Neutrophil (primary cell): Measurements from ENCODE around the gene RHEX.
"Not testable (repeated sequence)": the region's sequence is repeated elsewhere in the genome, so short reads cannot be mapped to it uniquely, and the experiment has no call there.

ENCODE experiments used
- H3K27ac ChIP-seq: fragments of 200-600 bp; sonication (generic); 2 replicates; pipeline ENCODE4 v1.5.1; 2016; ENCODE audit warnings: mild to moderate bottlenecking, moderate library complexity
- H3K27me3 ChIP-seq: fragments of 200-600 bp; sonication (generic); 2 replicates; pipeline ENCODE4 v1.6.0; 2016; ENCODE audit warnings: mild to moderate bottlenecking
- H3K36me3 ChIP-seq: fragments of 200-600 bp; sonication (generic); 2 replicates; pipeline ENCODE4 v1.5.1; 2017
- H3K4me1 ChIP-seq, 2 experiments: fragments of 200-600 bp in 1 of 2; sonication (generic) in 1 of 2; 1 replicate in 1 of 2; 2 replicates in 1 of 2; pipeline versions ENCODE4 v1.5.1 to v1.6.1; 2013 to 2016; ENCODE audit warnings: low read depth in 1 of 2, low read length in 1 of 2, mild to moderate bottlenecking in 1 of 2, moderate library complexity in 1 of 2; ENCODE audit not compliant: control insufficient read depth in 1 of 2, insufficient read depth in 1 of 2
- H3K4me3 ChIP-seq, 2 experiments: fragments of 200-600 bp in 1 of 2; sonication (generic) in 1 of 2; 1 replicate in 1 of 2; 2 replicates in 1 of 2; pipeline ENCODE4 v1.5.1; 2013 to 2016; ENCODE audit warnings: low read depth in 1 of 2, low read length in 1 of 2, mild to moderate bottlenecking in 1 of 2, moderate library complexity in 1 of 2
- H3K9me3 ChIP-seq: fragments of 200-600 bp; sonication (generic); 2 replicates; pipeline ENCODE4 v1.5.1; 2016
- CTCF ChIP-seq: fragments of 200-600 bp; sonication (generic); IDR thresholded peaks from 2 replicates; pipeline ENCODE4 v1.5.1; 2016; ENCODE audit warnings: antibody characterized with exemption

RHEX gene

GRCh38 chr1:206049293-206049692, 3.7 kb upstream of the RHEX start:
- H3K9me3 ChIP-seq = no peaks in the 10 kb centered on the region
- no peak for TF ChIP-seq CTCF
- peaks cover 0 to 4% of the 10 kb centered on the region in 2 experiments for H3K4me1 ChIP-seq
- no peaks in the 10 kb centered on the region for H3K27me3 ChIP-seq
- no peaks in the 10 kb centered on the region for H3K36me3 ChIP-seq
- no peak overlapping the region for H3K4me3 ChIP-seq
- no peak overlapping the region for H3K27ac ChIP-seq

DNA sequence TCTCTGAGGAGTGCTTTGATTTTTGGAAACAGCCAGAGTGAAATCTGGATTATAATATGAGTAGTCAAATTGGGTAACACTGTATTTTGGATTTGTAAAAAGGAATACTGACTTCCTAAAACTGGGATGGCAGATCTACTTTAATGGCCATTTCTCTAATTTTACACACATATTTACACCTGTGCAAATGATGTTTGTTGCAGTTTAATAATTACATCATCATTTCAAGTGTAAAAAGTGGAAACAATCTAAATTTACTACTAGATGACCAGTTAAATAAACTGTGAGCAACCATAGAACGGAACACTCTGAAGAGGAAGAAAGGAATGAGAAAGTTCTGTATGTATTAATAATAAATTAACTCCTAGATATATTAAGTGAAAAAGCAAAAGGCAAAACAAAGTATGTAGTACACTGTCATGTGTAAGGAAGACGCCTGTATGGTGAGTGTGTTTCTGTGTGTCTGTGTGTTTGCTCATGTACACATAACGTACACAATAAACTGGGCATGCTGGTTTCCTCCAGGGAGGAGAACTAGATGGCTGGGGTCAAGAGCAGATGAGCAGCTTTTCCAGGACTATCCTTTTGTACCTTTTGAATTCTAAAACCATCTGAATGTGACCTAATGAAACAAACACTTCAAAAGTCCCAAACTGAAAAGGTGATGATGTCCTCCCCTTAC, 2.9 kb upstream of the RHEX start:
- Histone ChIP-seq H3K27me3 (no peaks in the 10 kb centered on the region), H3K9me3 (no peaks in the 10 kb centered on the region), H3K27ac (no peak overlapping the region), H3K4me1 (peaks cover 0 to 4% of the 10 kb centered on the region in 2 experiments), H3K4me3 (no peak overlapping the region), H3K36me3 (no peaks in the 10 kb centered on the region)
- no peak for TF ChIP-seq CTCF

DNA sequence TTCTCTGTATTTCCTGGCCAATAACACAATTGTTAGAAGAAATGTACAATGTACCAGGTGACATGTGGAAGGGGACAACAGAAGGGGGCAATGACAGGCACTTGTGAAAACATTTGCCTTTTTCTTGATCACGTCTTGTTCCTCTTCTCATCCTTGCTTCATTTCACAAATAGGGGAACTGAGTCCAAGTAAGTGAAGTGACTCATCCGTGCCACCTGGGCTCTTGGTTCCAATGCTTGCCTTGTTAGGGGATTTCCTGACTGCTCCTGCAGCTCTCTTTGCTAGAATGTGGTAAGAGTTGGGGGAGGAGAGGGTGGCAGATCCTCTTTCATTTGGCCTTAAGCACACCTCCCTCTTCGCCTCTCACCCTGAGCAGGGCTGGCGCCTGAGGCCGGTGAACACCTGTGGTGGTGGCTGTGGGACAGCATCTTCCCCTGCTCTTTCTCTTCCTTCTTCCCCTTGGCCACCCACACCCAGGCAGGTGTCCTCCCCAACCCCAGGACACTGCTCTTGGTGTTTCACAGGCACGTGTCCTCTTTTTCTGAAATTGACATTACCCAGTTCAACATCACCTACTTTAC, 2.2 kb upstream of the RHEX start:
- Histone ChIP-seq H3K36me3 (no peaks in the 10 kb centered on the region), H3K27ac (no peak overlapping the region), H3K27me3 (no peaks in the 10 kb centered on the region), H3K4me1 (peaks cover 0 to 4% of the 10 kb centered on the region in 2 experiments), H3K9me3 (no peaks in the 10 kb centered on the region), H3K4me3 (no peak overlapping the region)
- no peak for TF ChIP-seq CTCF

- H3K9me3 ChIP-seq, H3K4me1 ChIP-seq, H3K4me3 ChIP-seq, H3K27ac ChIP-seq, H3K36me3 ChIP-seq, H3K27me3 ChIP-seq: not testable (repeated sequence)
These were observed 625 bp upstream of the RHEX start for GRCh38 chr1:206052231-206052865.

DNA sequence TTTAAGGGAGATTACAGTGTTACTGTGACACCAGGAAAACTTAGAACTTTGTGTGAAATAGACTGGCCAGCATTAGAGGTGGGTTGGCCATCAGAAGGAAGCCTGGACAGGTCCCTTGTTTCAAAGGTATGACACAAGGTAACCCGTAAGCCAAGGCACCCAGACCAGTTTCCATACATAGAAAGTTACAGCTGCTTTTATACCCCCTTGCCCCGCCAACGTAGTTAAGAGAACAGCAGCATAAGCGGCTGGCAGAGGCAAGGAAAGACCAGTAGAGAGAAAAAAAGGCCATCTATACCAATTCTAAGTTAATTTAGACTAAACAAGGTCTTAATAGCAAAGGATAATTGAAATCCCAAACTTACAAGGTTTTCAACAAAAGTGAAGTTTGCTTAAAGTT, 643 bp downstream of the RHEX start:
- H3K27ac ChIP-seq, H3K36me3 ChIP-seq, H3K27me3 ChIP-seq, H3K9me3 ChIP-seq, H3K4me1 ChIP-seq, H3K4me3 ChIP-seq: not testable (repeated sequence)

GRCh38 chr1:206055069-206055625, 2.2 kb downstream of the RHEX start:
- H3K9me3 ChIP-seq, H3K4me1 ChIP-seq, H3K4me3 ChIP-seq, H3K27me3 ChIP-seq, H3K36me3 ChIP-seq, H3K27ac ChIP-seq: not testable (repeated sequence)

- H3K9me3 ChIP-seq, H3K36me3 ChIP-seq, H3K27me3 ChIP-seq, H3K4me1 ChIP-seq, H3K4me3 ChIP-seq, H3K27ac ChIP-seq: not testable (repeated sequence)
These were observed 2.8 kb downstream of the RHEX start for GRCh38 chr1:206055639-206056323.

DNA sequence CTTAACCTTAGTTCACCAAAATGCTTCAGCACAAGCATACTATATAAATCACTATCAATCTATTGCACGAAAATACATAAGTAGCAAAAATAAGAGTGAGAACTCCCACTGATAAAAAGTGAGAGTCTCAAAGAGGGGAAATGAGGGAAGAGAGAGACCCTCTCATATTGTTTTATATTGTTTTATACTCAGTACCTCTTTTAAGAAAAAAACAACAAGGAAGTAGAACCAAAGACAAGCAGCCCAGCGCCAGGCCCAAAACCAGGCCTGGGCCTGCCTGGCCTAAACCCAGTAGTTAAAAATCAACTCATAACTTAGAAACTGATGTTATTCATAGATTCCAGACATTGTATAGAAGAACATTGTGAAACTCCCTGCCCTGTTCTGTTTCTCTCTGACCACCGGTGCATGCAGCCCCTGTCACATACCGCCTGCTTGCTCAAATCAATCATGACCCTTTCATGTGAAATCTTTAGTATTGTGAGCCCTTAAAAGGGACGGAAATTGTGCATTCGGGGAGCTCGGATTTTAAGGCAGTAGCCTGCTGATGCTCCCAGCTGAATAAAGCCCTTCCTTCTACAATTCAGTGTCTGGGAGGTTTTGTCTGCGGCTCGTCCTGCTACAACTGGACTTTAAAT, 5.4 kb downstream of the RHEX start:
- not testable (repeated sequence) for H3K36me3 ChIP-seq, H3K4me3 ChIP-seq, H3K4me1 ChIP-seq, H3K9me3 ChIP-seq, H3K27ac ChIP-seq, H3K27me3 ChIP-seq
